ENCODE measurements around the gene NRCAM.
"Not testable (repeated sequence)": the region's sequence is repeated elsewhere in the genome, so short reads cannot be mapped to it uniquely, and the experiment has no call there.

Gene NRCAM

DNA sequence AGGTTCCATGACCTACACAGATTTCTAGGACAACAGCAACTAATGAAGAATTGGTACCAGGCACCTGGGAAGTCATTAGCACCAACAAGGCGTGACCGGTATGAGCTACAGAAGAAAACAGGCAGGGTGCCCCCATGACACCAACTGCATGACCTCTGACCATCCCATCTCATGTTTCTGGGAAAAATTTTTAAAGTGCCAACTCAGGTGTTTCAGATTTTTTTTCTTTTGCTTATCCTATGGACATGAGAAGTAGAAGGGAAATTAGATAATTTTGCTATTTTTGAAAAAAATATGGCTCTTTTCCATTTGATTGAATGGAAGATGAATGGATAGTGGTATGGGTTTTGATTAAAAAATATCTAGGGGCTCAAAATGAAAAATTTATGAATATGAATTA is 154.8 kb downstream of the NRCAM start:
- DNase-seq, result no peak

DNA sequence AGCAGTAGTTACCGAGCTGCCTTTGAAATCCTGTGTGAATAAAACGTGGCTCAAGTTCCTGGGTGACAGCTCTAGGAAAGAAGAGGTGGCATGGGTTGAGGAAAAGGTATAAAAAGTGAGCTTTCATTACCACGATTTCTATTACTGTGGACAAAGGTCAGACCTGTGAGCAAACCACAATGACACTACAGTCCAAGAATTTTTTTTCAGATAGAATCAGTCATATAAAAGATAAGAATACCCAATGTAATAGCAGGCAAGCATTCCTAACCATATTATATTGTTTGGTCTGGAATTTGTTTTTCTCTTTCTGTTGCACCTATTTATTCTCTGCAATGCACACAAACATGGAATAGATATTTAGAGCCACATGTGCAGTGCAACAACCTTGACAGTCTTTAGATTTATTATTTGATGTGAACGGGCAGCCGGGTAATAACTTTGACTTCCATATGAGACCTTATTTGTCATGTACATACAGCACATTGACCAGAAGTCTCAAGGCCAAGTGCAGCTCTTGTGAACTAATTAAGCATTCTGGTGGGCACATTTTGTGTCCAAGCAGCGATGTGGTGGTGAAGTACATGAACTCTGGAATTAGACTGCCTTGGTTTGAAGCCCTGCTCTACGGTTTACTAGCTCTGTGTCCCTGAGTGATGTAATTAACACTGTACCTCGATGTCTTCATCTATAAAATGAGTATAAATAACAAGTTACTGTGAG is 156.8 kb downstream of the NRCAM start:
- DNase-seq, result peak; percentile 11

DNA sequence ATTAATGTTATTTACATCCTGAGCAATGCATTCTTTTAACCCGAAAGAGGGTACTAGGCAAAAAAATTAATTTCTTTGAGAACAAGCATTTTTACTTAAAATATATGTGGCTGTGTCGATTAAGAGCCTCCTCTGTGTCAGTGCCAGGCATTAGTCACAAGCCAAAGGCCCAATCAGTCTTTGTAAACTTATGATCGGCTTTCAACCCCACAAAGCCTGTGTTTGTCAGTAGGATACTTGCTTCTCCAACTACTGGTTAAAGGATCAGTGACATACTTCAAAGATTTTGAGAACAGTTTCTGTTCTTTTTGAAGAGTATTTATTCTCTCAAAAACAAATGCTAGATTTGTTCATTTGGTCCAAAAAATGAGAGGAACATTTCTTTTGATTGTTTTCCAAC is 159.3 kb downstream of the NRCAM start:
- DNase-seq, result no peak

DNA sequence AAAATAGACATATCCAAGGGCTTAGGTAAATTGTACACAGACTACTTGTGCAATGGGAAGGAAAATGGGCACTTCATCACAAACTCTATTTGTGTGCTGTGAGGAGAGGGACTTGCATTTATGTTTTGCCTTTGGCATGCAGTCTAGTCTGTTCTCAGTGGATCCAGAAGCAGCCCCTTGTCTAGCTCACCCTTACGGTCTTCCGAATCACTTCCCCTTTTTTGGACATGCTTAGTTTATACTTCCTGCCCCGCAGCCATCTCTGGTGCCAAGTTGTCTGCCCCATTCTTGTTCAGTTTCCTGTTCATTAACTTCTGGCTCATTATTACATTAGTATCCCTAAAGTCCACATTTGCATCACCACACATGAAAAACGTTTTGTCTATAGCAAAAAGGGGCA is 161.6 kb downstream of the NRCAM start:
- DNase-seq, result no peak

DNA sequence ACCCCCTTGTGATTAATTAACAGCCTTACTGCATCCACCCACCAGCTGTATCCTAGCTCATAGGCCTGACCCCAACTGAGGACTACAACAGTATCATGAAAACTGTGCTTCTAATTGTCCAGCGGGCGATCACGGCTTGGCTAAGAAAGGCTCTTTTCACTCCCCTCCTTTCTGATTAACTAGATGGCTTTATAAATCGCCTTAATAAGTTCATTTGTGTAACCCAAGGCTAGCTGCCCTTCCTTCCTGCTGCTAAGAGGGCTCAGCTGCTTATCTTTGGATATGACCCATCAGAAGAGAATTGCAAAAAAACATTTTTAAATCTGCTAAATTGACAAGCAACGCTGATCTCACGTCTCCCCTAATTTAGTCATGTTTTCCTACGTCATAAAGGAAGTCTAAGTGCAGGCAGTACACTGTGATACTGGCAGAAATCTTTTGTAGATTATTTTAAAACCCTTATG is 163.1 kb downstream of the NRCAM start:
- DNase-seq, result no peak

DNA sequence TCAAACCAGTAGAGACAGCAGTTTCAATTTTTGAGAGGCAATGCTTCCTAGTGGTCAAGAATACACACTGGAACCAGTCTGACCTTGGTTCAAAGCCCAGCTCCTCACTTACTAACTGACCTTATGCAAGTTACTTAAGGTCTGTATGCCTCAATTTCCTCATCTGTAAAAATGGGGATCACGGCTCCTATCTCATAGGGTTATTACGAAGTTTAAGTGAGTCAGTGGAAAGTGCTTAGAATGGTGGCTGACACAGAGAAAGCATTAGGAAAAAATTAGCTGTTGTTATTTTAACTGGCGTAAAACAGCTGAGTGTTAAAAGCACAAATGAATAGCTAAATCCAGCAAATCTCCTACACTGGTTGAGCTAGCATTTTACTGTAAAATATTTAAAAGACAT is 163.7 kb downstream of the NRCAM start:
- no peak for DNase-seq

DNA sequence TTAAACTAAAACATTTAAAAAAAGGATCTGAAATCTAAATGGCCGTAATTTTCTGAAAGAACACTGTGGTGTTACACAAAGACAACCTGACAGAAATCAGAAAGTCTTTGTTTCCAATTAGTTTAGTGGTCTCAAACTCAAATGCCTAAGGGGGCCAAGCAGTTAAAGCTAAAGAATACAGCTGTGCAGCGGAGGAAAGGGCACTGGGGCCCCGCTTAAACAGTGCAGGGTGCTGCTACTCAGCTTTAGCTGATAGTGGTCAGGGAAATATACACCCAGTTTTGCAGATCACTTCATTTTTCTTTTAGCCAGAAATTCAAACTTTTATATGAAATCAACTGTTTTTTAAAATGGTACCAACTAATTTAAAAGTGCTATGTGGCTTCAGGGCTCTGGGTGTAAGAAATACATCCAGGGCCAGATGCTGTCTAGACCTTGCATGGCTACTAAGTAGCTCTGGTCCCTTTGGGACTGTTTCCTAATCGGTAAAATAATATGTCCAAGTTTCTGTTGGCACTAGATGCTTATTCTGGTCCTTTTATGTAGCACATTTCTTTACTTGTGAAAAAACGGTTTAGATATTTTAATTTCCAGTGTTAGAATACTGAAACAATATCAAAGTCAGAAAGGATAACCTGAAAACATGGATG is 164.3 kb downstream of the NRCAM start:
- no peak for DNase-seq

DNA sequence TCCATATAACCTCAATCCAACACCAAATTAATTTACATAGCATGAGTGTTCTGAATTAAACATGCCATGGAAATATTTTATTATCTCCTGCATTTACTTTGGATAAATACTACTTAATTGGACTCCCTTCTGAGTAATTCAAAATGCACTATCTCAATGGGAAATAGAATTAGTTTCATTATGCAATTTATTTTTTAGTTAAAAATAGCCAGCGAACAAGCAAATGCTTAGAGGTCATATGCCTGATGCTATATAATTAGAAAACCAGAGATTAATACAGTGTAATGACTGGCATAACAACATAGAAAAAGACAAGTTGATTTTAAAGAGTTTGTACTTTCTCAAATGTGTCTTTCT is 165.1 kb downstream of the NRCAM start:
- DNase-seq, result no peak

DNA sequence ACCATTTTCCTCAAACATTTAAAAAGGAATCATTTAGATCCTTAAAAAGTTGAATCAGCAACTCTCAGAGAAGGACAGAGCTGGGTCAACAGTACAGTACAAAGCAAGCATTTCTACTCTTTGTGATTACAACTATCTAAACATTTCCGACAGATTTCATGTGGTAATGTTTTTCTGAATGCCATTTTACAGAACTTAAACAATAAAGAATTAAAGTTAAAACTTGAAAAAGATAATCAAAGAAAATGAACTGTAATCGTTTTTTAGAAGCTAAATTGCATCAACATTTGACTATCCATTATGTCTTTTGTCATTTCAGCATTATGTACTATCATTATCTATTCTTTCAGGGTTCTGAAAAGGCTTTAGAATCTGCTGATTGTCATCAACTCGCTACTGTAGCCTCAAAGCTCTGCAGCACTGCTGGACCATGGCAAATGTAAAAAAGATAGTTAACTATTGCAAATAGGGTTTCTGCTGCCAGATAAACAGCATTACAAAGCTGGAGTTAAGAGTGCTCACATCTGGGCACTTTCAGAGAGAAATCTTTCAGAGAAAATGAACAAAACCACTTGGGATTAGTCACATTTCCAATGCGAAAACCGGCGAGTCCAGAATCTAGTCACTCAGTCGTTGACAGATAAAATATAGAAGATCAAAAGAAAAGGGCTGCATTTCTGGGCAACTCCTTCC is 165.6 kb downstream of the NRCAM start:
- peak; percentile 61 for DNase-seq

DNA sequence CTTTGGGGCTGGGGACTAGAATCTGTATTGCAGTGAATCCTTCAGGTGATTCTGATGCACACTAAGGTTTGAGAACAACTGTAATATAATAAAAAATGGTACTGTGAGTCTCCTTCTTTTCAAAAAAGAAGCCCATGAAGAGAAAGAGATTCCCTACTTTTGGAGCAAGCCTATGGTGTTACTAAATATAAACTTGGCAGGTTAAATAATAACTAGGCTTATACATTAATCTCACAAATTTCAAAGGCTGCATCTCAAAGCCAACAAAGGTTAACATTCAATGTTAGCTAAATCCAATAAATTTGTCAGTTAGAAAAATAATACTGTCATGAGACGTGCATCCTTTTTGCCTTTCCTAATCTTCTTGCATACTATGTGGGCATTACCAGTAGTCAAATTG is 166.4 kb downstream of the NRCAM start:
- DNase-seq, result no peak

DNA sequence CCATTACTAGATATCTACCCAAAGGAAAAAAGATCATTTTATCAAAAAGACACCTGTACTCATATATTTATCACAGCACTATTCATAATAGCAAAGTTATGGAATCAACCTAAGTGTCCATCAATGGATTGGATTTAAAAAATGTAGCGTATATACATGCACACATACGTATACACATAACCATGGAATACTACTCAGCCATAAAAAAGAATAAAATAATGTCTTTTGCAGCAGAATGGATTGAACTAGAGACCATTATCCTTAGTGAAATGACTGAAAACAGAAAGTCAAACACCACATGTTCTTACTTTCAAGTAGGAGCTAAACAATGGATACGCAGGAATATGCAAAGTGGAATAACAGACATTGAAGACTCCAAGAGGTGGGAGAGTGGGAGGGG is 168.4 kb downstream of the NRCAM start:
- no peak for DNase-seq

DNA sequence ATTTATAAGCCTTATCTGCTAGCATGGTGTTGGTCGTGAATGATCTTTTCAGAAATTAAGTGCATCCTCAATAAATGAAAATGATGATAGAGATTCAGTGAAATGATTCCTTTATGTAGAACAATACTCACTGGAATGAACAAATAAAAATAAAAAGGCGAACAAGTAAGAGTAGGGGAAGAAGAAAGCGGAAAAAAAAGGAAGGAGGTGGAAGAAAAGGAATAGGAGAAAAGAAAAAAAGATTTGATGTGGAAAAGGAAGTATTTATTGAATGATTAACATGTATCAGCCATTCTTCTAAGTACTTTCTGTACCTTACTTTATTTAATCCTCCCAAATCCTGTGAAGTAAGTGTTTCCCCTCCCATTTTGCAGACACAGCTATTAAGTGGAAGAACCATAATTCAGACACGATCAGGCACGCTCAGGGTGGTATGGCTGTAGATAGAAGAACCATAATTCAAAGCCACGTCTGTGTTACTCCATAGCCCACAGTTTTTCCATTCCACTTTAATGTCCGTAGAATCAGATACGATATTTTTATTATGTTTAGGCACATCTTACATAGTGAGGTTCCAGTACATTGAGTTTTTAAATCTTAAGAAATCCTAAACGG is 169.8 kb downstream of the NRCAM start:
- DNase-seq, result peak; percentile 70

DNA sequence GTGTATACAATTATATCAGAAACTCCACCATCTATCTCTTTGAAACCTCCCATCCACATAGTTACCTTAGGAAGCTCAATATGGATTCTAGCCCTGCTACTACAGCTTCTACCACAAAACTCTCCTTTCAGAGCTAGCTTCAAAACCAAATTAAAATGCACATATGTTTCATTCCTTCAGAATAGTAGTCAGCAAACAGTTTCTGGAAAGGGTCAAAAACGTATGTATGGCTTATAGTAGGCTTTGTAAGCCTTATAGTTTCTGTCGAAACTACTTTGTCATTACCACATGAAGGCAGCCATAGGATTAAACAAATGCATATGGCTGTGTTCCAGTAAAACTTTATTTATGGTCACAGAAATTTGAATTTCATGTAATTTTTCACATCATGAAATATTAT is 170.5 kb downstream of the NRCAM start:
- DNase-seq, result no peak

DNA sequence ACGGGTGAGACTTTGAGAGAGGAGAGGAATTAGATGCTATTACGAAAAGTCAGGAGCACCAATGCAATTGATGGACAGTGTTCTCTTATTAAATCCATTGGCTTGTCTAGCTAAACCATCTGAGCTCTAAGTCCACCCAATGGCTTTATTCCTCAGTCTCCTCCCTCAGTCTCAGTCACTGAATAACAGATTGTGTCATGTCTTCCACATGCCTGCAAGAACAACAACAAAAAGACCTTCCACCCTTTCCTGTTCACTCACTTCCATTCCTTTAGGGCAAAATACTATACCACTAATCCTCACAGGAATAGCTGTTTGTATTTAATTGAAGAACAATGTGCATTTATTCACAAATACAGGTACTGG is 171.2 kb downstream of the NRCAM start:
- DNase-seq, result no peak

DNA sequence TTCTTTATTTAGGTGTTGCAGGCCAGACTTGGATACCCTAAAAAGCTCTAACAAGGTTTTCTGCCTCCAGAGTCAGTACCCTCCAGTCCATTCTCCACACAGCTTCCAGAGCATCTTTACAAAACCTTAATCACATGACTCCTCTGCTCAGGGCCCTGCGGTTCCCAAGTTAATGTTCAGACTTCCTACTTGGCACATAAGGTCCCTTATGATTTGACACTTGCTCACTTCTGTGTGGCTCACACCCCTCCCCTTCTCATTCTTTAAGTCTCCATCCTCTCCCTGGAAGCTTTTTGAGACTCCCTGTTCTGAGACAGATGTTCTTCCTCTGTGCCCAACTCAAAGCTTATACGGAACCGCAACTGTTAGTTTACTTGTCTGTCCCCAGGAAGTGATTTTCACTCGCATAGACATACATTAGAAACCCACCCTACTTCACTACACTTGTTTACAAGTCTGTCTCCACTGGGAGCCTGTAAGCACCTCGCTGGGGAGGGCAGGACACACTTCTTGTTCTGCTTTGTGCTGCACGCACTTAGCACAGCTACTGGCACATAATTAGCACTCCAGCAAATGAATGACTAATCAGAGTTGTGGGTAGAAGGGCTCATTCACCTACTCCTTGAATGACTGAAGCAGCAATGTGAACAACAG is 171.8 kb downstream of the NRCAM start:
- DNase-seq, result no peak

DNA sequence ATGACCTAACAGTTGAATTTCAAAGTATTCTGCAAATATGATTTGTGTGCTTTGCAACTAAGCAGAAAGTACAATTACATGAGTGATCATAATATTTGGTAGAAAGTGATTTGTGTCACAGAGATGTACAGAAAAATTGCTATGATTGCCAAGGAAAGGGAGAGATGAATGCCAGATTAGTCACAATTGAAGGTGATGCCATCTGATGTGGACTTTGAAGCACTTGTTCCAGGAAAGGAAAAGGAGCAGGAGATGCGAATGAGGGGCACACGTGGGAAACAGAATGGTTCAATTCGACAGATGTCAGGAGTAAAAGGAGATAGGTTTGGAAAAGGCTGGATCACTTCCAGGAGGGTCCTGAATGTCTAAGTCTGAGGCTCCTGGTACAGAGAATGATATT is 173.0 kb downstream of the NRCAM start:
- no peak for DNase-seq

DNA sequence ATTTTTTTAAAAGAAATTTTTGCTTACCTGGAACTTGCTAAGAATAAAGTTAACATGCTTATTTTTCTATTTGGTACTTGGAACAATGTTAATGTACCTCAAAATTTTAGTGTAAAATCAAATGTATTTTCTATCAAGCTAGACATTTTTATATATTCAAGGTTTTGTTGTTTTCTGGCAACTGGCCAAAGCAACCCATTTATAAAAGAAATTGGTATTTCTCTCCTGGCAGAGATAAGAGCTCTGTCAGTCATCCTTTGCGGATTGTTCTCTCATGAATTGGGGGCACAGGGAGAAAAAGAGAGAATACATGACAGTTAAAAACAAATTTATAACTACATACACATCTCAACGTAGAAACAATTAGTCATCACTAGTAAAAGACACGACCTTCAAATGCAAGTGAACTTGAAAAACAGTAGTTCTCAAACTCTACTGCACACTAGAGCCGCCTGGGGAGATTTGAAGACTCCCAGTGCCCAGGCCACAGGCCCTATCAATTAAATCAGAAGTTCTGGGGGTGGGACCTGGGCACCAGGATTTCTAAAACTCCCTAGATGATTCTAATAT is 173.7 kb downstream of the NRCAM start:
- no peak for DNase-seq

DNA sequence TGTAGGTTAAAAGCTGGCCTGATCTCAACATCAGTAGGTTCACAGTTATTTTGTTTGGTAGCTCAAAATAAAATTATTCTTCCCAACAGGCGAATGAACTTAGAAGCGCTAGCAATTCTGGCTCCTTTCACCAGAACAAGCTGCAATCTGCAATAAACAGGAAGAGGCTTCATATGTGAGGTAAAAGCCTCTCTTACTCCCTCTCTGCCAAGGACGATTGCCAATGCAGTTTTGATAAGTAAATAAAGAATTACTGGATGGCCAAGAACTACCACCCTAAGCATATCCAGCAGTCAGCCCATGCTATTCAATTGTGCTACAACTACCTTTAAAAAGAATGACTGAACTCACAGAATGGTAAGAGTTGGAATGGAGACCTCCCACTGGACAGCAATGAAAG is 176.1 kb downstream of the NRCAM start:
- DNase-seq, result no peak

DNA sequence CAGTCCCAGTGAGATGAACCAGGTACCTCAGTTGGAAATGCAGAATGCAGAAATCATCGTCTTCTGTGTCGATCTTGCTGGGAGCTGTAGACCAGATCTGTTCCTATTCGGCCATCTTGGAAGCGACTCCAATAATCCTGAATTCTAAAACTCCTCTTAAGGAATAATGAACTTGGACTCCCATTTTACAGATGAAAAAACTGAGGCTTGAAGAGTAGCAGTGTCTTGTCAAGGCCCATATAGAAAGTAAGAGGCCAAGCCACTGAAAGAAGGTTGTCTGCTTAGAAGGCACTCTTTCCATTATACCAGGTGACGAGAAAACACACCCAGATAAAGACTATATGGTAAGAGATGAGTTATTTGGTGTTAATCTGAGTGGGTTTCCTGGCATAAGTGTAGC is 177.5 kb downstream of the NRCAM start:
- no peak for DNase-seq

DNA sequence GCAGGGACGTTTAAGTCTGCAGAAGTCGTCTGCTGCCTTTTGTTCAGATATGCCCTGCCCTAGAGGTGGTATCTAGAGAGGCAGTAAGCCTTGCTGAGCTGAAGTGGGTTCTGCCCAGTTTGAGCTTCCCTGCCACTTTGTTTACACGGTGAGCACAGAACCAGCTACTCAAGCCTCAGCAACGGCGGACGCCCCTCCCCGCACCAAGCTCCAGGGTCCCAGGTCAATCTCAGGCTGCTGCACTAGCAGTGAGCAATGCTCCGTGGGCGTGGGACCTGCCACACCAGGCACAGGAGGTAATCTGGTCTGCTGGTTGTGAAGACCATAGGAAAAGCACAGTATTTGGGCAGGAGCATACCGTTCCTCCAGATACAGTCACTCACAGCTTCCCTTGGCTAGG is 178.0 kb downstream of the NRCAM start:
- DNase-seq, result no peak

DNA sequence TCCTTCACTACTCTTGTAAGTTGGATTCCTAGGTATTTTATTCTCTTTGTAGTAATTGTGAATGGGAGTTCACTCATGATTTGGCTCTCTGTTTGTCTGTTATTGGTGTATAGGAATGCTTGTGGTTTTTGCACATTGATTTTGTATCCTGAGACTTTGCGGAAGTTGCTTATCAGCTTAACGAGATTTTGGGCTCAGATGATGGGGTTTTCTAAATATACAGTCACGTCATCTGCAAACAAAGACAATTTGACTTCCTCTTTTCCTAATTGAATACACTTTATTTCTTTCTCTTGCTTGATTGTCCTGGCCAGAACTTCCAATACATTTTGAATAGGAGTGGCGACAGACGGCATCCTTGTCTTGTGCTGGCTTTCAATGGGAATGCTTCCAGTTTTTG is 181.8 kb downstream of the NRCAM start:
- not testable (repeated sequence) for DNase-seq

DNA sequence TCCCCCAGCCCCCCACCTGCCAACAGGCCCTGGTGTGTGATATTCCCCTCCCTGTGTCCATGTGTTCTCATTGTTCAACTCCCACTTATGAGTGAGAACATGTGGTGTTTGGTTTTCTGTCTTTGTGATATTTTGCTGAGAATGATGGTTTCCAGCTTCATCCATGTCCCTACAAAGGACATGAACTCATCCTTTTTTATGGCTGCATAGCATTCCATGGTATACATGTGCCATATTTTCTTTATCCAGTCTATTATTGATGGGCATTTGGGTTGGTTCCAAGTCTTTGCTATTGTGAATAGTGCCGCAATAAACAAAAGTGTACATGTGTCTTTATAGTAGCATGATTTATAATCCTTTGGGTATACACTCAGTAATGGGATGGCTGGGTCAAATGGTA is 183.3 kb downstream of the NRCAM start:
- not testable (repeated sequence) for DNase-seq

DNA sequence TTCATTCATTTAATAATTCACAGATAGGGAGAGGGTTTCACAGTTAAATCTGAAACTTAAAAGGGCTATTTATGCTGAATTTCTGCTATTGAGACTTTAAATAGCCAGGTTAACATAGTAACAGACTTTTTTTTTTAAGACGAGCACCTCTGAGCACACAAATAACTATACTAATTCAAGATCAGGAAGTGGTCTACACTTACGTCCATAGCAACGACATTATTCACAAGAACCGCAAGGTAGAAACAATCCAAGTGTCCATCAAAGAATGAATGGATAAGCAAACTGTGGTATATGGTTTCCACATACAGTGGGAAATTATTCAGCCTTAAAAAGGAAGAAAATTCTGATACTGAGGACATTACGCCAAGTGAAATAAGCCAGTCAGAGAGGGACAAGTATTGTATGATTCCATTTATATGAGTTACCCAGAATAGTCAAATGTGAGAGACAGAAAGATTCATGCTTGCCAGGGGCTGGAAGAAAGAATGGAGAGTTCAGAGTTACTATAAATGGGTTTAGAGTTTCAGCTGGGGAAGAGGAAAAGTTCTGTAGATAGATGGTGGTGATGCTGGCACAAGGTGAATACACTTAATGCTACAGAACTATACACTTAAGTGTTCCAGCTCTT is 185.7 kb downstream of the NRCAM start:
- no peak for DNase-seq

All from NCI-H2227 treated with DMSO at 0.1 percent for 48 hours (cell line).